ENCODE measurements around the gene JUND. TPM values are rescaled to one million over a fixed set of nuclear protein-coding genes. Genes with fewer than 3 reads are reported as not detected.

The JUND gene
- total RNA-seq, 1 donor from 2014 or later: 54.0 TPM

DNA sequence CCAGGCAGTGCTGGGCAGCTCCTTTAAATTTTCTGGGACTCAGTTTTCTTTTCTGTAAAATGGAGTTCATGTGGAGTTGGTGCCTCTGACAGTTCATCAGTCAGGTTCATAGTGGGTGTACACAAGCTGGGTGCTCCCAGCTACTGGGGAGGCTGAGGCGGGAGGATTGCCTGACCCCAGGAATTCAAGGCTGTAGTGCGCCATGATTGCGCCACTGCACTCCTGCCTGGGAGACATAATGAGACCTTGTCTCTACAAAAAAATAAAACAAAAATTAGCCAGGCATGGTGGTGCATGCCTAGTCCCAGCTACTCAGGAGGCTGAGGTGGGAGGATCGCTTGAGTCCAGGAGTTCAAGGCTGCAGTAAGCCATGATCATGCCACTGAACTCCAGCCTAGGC, 28.3 kb downstream of the JUND start:
- no peak for DNase-seq (ENCODE audit: low read depth)
- H3K4me3 ChIP-seq (ENCODE audit: low read depth, low read length): no peak overlapping the region
- no peak for FAIRE-seq
- H3K36me3 ChIP-seq (ENCODE audit: control insufficient read depth, insufficient read depth, low read length): no peaks in the 10 kb centered on the region
- TF ChIP-seq, protein P1, sequence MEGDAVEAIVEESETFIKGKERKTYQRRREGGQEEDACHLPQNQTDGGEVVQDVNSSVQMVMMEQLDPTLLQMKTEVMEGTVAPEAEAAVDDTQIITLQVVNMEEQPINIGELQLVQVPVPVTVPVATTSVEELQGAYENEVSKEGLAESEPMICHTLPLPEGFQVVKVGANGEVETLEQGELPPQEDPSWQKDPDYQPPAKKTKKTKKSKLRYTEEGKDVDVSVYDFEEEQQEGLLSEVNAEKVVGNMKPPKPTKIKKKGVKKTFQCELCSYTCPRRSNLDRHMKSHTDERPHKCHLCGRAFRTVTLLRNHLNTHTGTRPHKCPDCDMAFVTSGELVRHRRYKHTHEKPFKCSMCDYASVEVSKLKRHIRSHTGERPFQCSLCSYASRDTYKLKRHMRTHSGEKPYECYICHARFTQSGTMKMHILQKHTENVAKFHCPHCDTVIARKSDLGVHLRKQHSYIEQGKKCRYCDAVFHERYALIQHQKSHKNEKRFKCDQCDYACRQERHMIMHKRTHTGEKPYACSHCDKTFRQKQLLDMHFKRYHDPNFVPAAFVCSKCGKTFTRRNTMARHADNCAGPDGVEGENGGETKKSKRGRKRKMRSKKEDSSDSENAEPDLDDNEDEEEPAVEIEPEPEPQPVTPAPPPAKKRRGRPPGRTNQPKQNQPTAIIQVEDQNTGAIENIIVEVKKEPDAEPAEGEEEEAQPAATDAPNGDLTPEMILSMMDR (IDR thresholded peaks at IDR 0.05; ENCODE audit: insufficient read depth, low read length, severe bottlenecking): no peak
- H3K27me3 ChIP-seq (ENCODE audit: control insufficient read depth, insufficient read depth, low read length): no peaks in the 10 kb centered on the region

DNA sequence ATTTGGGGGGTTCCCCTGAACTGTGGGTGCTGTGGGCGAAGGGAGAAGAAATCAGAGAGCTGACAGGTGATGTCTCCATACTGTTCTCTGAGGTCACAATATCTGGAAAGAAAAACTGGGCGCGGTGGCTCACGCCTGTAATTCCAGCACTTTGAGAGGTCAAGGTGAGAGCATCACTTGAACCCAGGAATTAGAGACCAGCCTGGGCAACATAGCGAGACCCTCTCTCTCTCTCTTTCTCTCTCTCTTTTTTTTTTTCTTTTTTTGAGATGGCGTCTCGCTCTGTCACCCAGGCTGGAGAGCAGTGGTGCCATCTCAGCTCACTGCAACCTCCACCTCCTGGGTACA, 29.1 kb downstream of the JUND start:
- no peak overlapping the region for H3K4me3 ChIP-seq (ENCODE audit: low read depth, low read length)
- H3K27me3 ChIP-seq (ENCODE audit: control insufficient read depth, insufficient read depth, low read length): no peaks in the 10 kb centered on the region
- TF ChIP-seq, protein P1 (IDR thresholded peaks at IDR 0.05; ENCODE audit: insufficient read depth, low read length, severe bottlenecking): no peak
- DNase-seq (ENCODE audit: low read depth): no peak
- no peaks in the 10 kb centered on the region for H3K36me3 ChIP-seq (ENCODE audit: control insufficient read depth, insufficient read depth, low read length)
- FAIRE-seq: no peak

DNA sequence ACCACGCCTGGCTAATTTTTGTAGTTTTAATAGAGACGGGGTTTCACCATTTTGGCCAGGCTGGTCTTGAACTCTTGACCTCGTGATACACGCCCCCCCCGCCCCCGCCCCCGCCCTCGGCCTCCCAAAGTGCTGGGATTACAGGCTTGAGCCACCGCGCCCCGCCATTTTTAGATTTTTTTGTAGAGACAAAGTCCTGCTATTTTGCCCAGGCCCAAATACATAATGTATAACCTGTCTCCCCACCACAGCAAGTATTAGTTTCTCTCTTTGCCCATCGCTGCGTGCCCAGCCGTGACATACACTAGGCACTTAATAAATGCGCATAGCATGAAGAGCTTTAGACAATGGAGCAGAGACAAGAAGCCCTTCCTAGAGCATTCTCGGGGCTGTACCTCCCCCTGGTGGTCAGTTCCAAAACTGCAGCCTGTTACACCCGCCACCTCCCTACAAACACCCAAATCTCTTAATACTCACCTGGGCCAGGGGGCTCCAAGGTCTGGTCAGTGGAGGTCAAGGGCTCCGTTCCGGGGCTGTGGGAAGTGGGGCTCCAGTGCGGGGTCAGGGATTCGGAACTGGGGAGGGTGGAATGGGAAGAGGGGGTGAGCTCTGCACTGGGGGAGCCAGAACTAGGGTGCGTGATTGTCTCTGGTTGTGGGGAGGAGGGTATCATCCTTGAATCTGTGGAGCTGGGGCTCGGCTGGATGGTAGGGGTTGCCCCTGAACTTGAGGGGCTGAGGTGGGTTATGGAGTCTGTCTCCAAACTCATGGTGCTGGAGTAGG, 29.6 kb downstream of the JUND start:
- Histone ChIP-seq H3K4me3 (ENCODE audit: low read depth, low read length) (no peak overlapping the region), H3K36me3 (ENCODE audit: control insufficient read depth, insufficient read depth, low read length) (no peaks in the 10 kb centered on the region), H3K27me3 (ENCODE audit: control insufficient read depth, insufficient read depth, low read length) (no peaks in the 10 kb centered on the region)
- DNase-seq (ENCODE audit: low read depth) (peak; percentile 59), FAIRE-seq (no peak)
- TF ChIP-seq, protein P1 (IDR thresholded peaks at IDR 0.05; ENCODE audit: insufficient read depth, low read length, severe bottlenecking): peak; percentile 95

DNA sequence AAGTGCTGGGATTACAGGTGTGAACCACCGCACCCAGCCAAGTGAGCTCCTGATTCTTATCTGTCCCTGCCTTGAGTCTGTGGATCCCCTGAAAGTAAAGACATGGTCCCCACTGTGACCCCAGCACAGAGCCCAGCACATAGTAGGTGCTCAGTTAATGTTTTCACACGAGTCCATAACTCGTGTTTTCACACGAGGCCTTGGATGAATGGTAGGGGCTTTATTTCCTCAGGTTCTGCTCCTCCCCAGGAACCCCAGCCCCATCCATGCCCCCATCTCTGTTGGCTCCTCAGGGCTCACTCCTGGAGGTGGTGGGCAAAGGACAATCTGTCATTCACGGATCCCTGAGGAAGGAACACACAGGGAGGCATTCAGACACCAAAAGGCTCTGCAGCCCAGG, 31.6 kb downstream of the JUND start:
- FAIRE-seq (no peak), DNase-seq (ENCODE audit: low read depth) (no peak)
- TF ChIP-seq, protein P1 (IDR thresholded peaks at IDR 0.05; ENCODE audit: insufficient read depth, low read length, severe bottlenecking): no peak
- no peak overlapping the region for H3K4me3 ChIP-seq (ENCODE audit: low read depth, low read length)
- H3K36me3 ChIP-seq (ENCODE audit: control insufficient read depth, insufficient read depth, low read length): no peaks in the 10 kb centered on the region
- H3K27me3 ChIP-seq (ENCODE audit: control insufficient read depth, insufficient read depth, low read length): no peaks in the 10 kb centered on the region

DNA sequence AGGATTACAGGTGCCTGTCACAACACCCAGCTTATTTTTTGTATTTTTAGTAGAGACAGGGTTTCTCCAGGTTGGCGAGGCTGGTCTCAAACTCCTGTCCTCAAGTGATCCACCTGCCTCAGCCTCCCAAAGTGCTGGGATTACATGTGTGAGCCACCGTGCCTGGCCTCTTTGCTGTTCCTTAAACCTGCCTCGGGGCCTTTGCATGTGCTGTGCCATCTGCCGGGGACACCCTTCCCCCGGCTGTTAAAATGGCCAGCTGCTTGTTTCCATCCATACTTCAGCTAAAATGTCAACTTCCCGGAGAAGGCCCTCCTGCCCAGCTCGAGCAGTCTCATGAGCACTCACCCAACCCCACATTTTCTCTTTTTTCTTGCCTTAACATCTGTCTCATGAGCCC, 36.1 kb downstream of the JUND start:
- Histone ChIP-seq H3K4me3 (ENCODE audit: low read depth, low read length) (no peak overlapping the region), H3K36me3 (ENCODE audit: control insufficient read depth, insufficient read depth, low read length) (no peaks in the 10 kb centered on the region), H3K27me3 (ENCODE audit: control insufficient read depth, insufficient read depth, low read length) (no peaks in the 10 kb centered on the region)
- TF ChIP-seq, protein P1 (IDR thresholded peaks at IDR 0.05; ENCODE audit: insufficient read depth, low read length, severe bottlenecking): no peak
- FAIRE-seq (no peak), DNase-seq (ENCODE audit: low read depth) (no peak)

DNA sequence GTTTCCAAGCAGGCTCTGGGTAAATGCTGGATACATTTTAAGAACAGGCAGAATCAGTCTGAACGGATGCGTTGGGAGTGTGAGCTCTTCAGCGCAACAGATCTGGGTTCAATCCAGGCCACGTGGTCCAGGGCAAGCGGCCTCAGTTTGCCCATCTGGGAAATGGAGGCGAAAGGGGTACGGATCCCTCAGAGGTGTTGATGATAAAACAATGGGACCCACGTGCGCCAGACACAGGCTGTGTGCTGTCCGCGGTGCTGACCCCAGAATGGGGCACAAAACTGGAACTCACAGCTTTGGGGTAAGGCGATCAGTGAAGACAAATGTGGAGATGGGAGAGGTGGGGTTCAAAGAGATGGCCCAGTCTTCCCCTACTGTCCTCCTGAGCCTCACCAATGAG, 42.1 kb downstream of the JUND start:
- TF ChIP-seq, protein P1 (IDR thresholded peaks at IDR 0.05; ENCODE audit: insufficient read depth, low read length, severe bottlenecking): no peak
- Histone ChIP-seq H3K4me3 (ENCODE audit: low read depth, low read length) (no peak overlapping the region), H3K36me3 (ENCODE audit: control insufficient read depth, insufficient read depth, low read length) (no peaks in the 10 kb centered on the region), H3K27me3 (ENCODE audit: control insufficient read depth, insufficient read depth, low read length) (no peaks in the 10 kb centered on the region)
- no peak for FAIRE-seq
- DNase-seq (ENCODE audit: low read depth): no peak
